ENCODE results near the gene CDX2.

DNA sequence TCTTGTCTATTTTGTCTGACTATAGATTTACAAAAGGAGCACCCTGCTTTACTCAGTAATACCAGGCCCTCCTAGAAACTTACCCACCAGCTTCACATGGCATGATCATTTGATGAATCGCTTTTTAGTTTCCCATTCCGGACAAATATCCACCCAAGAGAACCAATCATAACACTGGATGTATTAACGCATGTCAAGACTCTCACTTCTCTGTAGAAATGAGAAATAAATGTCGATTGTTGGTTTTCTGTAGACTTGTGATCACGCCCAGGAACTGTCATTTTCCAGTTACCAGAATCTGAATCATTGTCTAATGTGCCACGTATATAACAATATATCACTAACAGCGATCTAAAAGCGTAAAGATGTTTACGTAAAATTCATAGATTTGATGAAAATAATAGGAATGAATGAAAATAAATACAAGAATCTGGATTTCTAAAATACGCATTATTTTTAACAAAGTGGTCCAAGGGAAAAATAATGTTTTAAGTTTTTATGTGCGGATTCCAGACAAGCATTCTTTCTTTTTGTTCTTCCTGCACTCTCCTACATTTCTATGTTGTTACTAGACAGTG, 14.0 kb downstream of the CDX2 start:
- TF ChIP-seq POLR2AphosphoS5 (IDR thresholded peaks at IDR 0.05) (no peak), MXI1 (conservative IDR thresholded peaks at IDR 0.05; ENCODE audit: poor library complexity, severe bottlenecking) (no peak)

Data from neural cell (in vitro differentiated cells).